Nasal cavity respiratory epithelium epithelial cell of viscerocranial mucosa (primary cell): ENCODE measurements around the gene ALDH3B2. TPM values are rescaled to one million over a fixed set of nuclear protein-coding genes. Genes with fewer than 3 reads are reported as not detected.

ENCODE experiments used
- total RNA-seq: library from RNA; depleted of rRNA; stranded (reverse); fragments of >200 nt; gene quantifications from 2 replicates; pipeline ENCODE4 v1.2.3, GENCODE V29; 2014

ALDH3B2 gene, protein sequence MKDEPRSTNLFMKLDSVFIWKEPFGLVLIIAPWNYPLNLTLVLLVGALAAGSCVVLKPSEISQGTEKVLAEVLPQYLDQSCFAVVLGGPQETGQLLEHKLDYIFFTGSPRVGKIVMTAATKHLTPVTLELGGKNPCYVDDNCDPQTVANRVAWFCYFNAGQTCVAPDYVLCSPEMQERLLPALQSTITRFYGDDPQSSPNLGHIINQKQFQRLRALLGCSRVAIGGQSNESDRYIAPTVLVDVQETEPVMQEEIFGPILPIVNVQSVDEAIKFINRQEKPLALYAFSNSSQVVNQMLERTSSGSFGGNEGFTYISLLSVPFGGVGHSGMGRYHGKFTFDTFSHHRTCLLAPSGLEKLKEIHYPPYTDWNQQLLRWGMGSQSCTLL
- 27.3 and 140 TPM in 2 replicates for total RNA-seq

DNA sequence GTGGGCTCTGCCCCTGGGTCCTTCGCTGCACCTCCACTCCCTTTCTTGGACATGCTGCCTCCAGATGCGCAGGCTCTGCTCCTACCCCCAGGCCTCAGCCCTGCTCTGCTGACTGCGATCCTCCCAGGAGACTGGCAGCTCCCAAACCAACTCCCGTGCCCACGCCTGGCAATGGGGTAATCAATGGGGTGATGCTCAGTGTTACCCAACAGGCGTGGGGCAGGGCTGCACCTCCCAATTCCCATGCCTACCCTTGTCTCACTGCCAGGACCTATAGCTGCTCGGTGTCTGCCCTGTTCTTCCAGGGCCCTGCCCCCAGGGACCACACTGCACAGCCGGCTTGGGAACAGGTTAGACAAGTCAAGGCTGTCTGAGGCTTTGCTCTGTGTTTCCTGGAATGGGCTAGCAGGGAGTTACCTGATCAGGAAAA is at the start of gene ALDH3B2:
ALDH3B2 (minus strand) TSS at position 182 of the 430 bp plus-strand sequence. CDS start 7,688 bp downstream, outside the sequence.

DNA sequence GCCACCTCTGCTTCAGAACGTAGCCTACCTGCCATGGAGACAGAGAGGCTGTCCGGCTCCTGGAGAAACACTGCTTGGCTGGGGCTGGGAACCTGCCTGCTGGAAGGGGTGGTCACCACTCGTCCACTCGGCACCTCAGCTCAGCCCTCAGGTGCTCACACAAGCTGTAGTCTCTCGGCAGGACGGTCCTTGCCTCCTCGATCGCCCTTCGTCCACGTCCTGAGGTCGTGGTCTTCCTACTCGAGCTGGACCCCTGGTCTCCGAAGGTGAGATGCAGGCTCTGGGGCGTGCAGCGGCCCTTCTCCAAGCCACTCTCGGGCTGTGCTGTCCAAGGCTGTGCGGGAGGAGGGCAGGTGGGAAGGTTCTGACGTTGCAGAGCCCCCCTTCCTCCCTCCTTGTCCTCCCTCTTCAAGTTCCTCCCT is 35.0 kb downstream of the ALDH3B2 start, which contains the start of gene TBX10:
TBX10 (minus strand) TSS at position 326 of the 422 bp plus-strand sequence; CDS start at position 35, 291 bp downstream.

DNA sequence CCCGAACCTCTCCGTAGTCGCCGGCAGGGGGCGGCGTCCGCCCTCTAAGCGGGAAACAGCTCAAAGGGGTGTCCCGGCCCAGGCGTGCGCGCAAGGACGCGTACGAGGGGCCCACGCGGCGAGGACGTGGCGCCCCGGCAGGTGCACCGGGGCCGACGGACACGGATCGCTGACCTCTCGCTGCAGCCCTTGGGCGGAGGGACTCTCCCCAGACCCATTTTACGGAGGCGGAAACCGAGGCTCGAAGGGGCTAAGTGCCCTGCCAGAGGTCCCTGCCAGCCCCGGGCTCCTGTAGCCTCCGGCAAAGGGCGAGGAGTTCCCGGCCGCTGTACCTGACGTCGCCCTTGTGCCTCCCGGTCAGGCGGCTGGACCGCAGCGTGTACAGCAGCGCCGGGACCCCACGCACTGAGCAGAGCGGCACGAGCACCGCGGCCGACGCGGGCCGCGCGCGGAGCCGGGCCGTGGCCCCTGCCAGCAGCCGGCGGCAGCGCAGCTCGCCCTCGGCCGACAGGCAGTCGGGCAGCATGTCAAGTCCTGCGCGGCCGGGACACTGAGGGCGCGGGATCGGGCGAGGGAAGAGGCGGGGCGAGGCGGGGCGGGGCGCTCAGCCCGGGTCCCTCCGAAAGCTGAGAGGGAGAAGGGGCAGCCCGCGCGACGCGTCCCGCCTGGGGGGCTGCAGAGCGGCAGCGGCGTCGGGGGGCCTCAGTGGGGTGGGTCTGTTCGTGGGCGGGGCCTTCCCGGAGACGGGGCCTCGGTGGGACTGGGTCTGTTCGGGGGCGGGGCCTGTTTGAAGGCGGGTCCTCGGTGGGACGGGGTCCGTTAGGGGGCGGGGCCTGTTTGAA is 44.8 kb downstream of the ALDH3B2 start, which contains the start of gene NUDT8:
NUDT8 (minus strand) TSS at position 552 of the 842 bp plus-strand sequence; CDS start at position 526, 26 bp downstream.

Other genes with a start within 250 kb of the ALDH3B2 start
- gene RPS6KB2, start 246.1 kb downstream of the ALDH3B2 start, total RNA-seq: 46.5 and 72.5 TPM in 2 replicates
- gene PTPRCAP, start 236.9 kb downstream of the ALDH3B2 start, total RNA-seq: 0.28 TPM in 1 of 2 replicates, not detected in the other
- gene CORO1B, start 231.1 kb downstream of the ALDH3B2 start, total RNA-seq: 100 and 118 TPM in 2 replicates
- not detected in 2 replicates for gene GPR152, start 221.9 kb downstream of the ALDH3B2 start, total RNA-seq
- not detected in 2 replicates for gene CABP4, start 219.3 kb downstream of the ALDH3B2 start, total RNA-seq
- 19.8 and 57.7 TPM in 2 replicates for gene TMEM134, start 205.4 kb downstream of the ALDH3B2 start, total RNA-seq
- gene AIP, start 191.6 kb downstream of the ALDH3B2 start, total RNA-seq: 41.6 and 46.8 TPM in 2 replicates
- gene PITPNM1, start 169.3 kb downstream of the ALDH3B2 start, total RNA-seq: 22.9 and 32.5 TPM in 2 replicates
- gene CDK2AP2, start 166.5 kb downstream of the ALDH3B2 start, total RNA-seq: 19.3 and 32.5 TPM in 2 replicates
- not detected in 2 replicates for gene CABP2, start 151.2 kb downstream of the ALDH3B2 start, total RNA-seq
- gene GSTP1, start 90.8 kb downstream of the ALDH3B2 start, total RNA-seq: 1,128 and 1,985 TPM in 2 replicates
- 150 and 196 TPM in 2 replicates for gene NDUFV1, start 67.7 kb downstream of the ALDH3B2 start, total RNA-seq
- gene NUDT8, start 44.7 kb downstream of the ALDH3B2 start, total RNA-seq: 7.8 and 8.5 TPM in 2 replicates
- not detected in 2 replicates for gene TBX10, start 34.9 kb downstream of the ALDH3B2 start, total RNA-seq
- gene ACY3, start 23.9 kb downstream of the ALDH3B2 start, total RNA-seq: 0.14 TPM in 1 of 2 replicates, not detected in the other